NOMO-1 (cell line): Measurements from ENCODE around the gene NAT14.

Source experiments
- DNase-seq, 2 experiments: peaks; one replicate each; lab custom pipeline; 2025; ENCODE audit not compliant: unreplicated experiment in 2 of 2; lab: John Stamatoyannopoulos, UW

Gene NAT14

GRCh38 chr19:55467236-55468053 is 17.5 kb upstream of the NAT14 start:
- DNase-seq = peak; percentile 26 to 28

GRCh38 chr19:55468054-55468393 is 17.0 kb upstream of the NAT14 start:
- DNase-seq = no peak

DNA sequence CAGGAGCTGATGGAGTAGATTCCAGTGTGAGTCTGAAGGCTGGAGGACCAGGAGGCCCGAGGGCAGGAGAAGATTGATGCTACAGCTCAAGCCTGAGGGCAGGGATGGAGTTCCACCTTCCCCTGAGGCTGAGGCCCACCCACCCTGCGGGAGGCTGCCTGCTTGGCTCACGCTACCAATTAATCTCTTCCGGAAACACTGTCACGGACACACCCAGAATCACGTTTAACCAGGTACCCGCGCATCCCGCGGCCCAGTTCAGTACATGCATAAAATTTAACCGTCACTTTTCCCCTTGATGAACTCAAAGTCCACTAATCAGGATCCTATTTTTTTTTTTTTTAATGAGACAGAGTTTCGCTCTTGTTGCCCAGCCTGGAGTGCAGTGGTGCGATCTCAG is 13.7 kb upstream of the NAT14 start:
- no peak for DNase-seq

DNA sequence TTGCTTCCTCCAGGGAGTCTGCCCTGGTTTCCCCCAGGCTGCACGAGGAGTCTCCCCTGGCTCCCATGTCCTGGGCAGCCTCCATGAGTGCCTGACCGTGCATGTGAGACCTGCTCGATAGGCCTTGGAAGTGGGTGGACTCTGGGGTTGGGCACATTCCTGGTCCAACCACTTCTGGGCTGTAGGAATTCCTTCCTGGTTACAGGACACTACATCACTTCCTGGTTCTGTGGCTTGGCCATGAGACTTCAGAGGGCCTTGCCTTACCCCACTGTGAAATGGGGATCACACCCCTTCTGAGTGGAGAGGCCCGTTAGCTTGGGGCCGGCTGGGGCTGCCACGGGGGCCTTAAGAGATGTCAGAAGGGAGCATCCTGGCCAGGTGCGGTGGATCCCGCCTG is 12.5 kb upstream of the NAT14 start:
- no peak for DNase-seq

DNA sequence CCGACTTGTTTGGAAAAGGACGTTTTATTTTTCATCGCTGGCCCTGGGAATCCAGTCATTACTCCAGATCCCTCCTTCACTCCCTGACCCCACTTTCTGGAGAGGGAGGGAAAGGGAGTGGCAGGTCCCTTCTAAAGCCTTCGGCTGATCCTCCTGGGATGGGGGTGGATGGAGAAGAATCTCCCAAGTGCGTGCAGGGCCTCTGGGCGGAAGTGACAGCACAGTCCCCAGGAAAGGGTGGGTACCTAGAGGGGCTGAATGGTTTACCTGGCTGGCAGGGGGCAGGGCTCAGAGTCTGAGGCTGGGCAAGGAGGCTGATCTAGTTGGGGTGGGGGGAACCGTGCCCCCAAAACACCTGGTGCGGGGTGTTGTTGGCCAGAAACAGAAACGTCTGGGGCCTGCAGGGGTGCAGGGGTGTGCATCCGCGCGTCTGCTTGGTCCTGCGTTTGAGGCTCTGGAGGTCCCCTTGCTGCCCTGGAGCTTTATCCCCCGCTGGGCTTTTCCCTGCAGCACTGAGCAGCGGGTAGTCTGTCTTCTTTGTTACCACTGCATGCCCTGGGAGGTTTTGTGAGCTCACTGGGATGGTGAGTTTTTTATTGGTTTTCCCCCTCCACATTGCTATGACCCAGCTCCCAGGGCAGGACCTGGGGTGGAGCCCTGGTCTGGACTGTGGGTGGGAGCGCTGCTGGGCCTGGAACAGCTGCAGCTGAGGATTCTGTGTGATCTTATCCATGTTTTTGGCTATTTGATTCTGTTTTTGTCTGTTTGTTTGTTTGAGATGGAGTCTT is 11.6 kb upstream of the NAT14 start:
- DNase-seq = no peak

GRCh38 chr19:55474269-55475265 is 10.4 kb upstream of the NAT14 start:
- DNase-seq = no peak

- DNase-seq = peak; percentile 90 to 98
Observed at GRCh38 chr19:55476100-55476775, 8.8 kb upstream of the NAT14 start, which contains the start of gene ZNF628. Gene ZNF628, plus strand, starts transcription at chr19:55476617. Its CDS starts 3,294 bp downstream, at chr19:55479911.

GRCh38 chr19:55477905-55478304 is 7.1 kb upstream of the NAT14 start:
- no peak for DNase-seq

DNA sequence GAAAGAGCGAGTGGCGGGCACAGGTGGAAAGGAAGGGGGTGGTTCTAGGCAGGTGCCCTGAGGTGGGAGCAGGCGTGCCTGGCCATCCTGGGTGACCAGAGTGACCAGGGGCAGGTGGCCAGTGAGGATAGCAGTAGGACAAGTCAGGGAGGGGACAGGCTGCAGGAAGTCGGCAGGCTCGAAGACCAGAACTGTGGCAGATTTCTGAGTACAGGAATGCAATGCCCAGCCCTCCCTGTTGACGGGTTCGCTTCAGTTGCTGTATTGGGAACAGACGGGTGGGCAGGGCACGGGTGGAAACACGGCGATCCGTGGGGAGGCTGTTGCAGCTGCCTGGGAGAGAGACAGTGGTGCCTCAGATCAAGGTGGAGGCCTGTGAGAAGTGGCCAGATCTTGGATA is 6.6 kb upstream of the NAT14 start:
- no peak for DNase-seq

DNA sequence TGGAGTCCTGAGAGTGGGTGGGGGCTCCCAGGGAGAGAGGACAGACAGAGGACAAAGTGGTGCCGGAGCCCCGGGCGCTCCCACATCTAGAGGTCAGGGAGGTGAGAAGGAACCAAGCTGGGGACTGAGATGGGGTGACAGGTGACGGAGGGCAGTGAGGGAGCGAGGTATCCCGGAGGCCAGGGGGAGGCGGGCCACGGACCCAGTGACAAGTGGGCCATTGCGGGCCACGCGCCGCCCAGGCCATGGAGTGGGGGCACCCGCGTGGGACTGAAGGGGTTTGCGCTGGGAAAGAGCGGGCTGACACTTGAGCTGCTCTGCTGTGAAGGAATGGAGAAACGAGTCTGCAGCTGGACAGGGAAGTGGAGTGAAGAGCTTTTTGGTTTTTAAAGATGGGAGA is 5.9 kb upstream of the NAT14 start:
- no peak for DNase-seq

DNA sequence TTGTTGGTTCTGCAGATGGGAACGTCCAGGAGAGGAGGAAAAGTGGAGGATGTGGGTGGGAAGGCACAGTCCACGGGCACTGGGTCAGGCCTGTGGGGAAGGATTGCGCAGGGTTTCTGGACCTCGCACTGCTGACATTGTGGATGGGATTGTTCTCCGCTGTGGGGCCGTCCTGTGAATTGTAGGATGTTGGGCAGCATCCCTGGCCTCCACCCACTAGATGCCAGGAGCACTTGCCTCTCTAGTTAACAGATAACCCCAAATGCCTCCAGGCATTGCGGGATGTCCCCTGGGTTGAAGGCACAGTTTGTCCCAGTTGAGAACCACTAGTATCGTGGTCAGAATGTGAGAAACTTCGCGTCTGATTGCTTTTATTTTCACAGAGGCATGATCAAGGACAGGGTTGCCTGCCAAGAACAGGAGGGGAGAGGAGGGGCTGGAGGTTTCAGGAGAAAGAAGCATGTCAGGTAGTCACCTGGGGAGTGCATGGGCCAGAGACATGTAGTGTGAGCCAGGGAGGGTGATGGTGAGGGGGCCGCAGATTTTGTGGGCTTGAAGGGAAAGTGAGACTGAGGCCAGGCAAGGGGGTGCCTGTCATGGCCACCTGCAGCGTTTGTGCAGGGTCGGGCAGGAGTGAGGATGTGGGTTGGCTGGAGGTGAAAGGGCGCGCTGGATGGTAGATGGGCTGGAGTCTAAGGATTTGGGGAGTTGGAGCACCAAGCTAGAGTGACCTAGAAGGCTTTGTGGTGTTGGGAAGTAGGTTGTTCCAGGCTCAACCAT is 5.3 kb upstream of the NAT14 start:
- DNase-seq = no peak

DNA sequence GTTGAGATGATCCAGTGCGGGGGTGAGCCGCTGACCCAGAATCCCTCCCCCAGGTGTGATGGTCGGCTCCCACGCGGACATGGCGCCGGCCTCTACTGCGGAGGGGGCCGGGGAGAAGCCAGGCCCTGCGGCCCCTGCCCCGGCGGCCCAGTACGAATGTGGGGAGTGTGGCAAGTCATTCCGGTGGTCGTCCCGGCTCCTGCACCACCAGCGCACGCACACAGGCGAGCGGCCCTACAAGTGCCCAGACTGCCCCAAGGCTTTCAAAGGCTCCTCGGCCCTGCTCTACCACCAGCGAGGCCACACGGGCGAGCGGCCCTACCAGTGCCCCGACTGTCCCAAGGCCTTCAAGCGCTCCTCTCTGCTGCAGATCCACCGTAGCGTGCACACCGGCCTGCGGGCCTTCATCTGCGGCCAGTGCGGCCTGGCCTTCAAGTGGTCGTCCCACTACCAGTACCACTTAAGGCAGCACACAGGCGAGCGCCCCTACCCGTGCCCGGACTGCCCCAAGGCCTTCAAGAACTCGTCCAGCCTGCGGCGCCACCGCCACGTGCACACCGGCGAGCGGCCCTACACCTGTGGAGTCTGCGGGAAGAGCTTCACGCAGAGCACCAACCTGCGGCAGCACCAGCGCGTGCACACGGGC is 3.7 kb upstream of the NAT14 start:
- no peak for DNase-seq

DNA sequence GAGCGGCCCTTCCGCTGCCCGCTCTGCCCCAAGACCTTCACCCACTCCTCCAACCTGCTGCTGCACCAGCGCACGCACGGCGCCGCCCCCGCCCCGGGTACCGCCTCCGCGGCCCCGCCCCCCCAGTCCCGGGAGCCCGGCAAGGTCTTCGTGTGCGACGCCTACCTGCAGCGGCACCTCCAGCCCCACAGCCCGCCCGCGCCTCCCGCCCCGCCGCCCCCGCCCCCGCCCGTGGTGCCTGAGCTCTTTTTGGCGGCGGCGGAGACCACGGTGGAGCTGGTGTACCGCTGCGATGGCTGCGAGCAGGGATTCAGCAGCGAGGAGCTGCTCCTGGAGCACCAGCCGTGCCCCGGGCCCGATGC is 3.2 kb upstream of the NAT14 start:
- DNase-seq = no peak

- no peak for DNase-seq
Observed at GRCh38 chr19:55482156-55482961, 2.6 kb upstream of the NAT14 start.

DNA sequence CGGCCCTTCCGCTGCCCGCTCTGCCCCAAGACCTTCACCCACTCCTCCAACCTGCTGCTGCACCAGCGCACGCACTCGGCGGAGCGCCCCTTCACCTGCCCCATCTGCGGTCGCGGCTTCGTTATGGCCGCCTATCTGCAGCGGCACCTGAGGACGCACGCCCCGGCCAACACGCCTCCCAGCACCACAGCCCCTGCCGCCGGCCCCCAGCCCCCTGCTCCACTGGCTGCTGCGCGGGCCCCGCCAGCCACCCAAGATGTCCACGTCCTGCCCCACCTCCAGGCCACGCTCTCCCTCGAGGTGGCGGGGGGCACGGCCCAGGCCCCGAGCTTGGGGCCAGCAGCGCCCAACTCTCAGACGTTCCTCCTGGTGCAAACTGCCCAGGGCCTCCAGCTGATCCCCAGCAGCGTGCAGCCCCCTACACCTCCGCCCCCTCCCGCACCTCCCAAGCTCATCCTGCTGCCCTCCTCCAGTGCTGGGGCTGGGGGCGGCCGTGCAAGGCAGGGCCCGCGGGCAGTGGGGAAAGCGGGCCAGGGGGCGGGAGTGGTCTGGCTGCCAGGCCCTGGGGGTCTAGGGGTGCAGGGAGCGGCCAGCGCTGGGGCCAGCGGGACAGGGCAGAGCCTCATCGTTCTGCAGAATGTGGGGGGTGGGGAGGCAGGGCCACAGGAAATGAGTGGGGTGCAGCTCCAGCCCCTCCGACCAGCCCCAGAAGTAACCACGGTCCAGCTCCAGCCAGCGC is 1.9 kb upstream of the NAT14 start:
- DNase-seq = no peak

DNA sequence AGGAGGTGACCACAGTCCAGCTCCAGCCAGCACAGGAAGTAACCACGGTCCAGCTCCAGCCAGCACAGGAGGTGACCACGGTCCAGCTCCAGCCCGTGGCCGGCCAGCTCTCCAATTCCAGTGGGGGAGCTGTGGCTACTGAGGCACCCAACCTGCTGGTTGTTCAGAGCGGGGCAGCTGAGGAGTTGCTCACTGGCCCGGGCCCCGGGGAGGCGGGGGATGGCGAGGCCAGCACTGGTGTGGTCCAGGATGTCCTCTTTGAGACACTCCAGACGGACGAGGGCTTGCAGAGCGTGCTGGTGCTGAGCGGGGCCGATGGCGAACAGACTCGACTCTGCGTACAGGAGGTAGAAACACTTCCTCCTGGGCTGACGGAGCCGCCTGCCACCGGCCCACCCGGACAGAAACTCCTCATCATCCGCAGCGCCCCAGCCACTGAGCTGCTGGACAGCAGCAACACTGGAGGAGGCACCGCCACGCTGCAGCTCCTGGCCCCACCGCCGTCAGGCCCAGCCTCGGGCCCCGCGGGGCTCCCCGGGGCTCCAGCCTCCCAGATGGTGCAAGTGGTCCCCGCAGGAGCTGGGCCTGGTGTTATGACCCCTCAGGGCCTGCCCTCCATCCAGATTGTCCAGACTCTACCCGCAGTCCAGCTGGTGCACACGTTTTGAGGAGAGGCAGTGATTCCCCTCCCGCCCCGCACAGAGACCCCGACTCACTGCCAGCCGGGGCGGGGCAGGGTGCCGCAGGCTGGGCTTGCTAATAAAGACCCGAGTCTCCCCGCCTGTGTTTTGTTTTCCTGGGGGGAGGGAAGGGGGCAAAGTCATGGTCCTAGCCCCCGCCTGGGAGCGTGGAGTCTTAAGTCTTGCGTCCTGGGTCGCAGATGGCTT is 1.0 kb upstream of the NAT14 start:
- no peak for DNase-seq
